Stomach (tissue), 4 donors: ENCODE results near the gene CES4A.
"Not testable (repeated sequence)": the region's sequence is repeated elsewhere in the genome, so short reads cannot be mapped to it uniquely, and the experiment has no call there.

ENCODE experiments used
- CTCF ChIP-seq, 7 experiments: fragments of 450-650 bp in 4 of 7; fragments of 200-600 bp in 3 of 7; sonication (generic) in 3 of 7; IDR thresholded peaks; one replicate each; pipeline ENCODE4 v1.5.1; 2016 to 2019; ENCODE audit warnings: antibody characterized with exemption in 7 of 7, control low read depth in 2 of 7, mild to moderate bottlenecking in 1 of 7
- POLR2A ChIP-seq, 4 donors: fragments of 450-650 bp; IDR thresholded peaks; one replicate each; pipeline ENCODE4 v1.6.1; 2016; ENCODE audit warnings: antibody characterized with exemption in 4 of 4, control low read depth in 2 of 4, mild to moderate bottlenecking in 1 of 4, moderate library complexity in 1 of 4

GRCh38 chr16:66944971-66945370, 43.4 kb upstream of the CES4A start:
- TF ChIP-seq POLR2A, CTCF (IDR thresholded peaks at IDR 0.05): not testable (repeated sequence)
